SK-MEL-5 (cell line): ENCODE results near the gene VSTM1. TPM values are rescaled to one million over a fixed set of nuclear protein-coding genes. Genes with fewer than 3 reads are reported as not detected.
"Not testable (repeated sequence)": the region's sequence is repeated elsewhere in the genome, so short reads cannot be mapped to it uniquely, and the experiment has no call there.

ENCODE experiments used
- DNase-seq: peaks from one replicate; pipeline ENCODE4 v3.0.0-alpha.2; 2016; ENCODE audit warnings: low read depth, low spot score
- in situ Hi-C: cut with HindIII; loops from 2 replicates; pipeline ENCODE4 v1.10.0; 2016; ENCODE audit warnings: low sequenced_read_pairs, high pct_unique_total_duplicates, low pct_unique_long_range_greater_than_20kb
- total RNA-seq: library from RNA; depleted of rRNA; stranded (reverse); fragments of >200 nt; shearing (Covaris generic); gene quantifications from 2 replicates; pipeline ENCODE4 v1.2.3, GENCODE V29; 2014

The VSTM1 gene
- total RNA-seq, 1 experiment from 2014 or later = not detected

- DNase-seq = no peak
- in situ Hi-C loops = no loop called here
Measured at GRCh38 chr19:54084410-54084809, 20.7 kb upstream of the VSTM1 start.

- no peak for DNase-seq
- in situ Hi-C loops = no loop called here
Measured at GRCh38 chr19:54081032-54081431, 17.3 kb upstream of the VSTM1 start, which contains the start of gene TARM1. Gene TARM1 (minus strand): TSS chr19:54081365. CDS start chr19:54081340, 25 bp downstream.

GRCh38 chr19:54077334-54077733 is 13.6 kb upstream of the VSTM1 start:
- no peak for DNase-seq
- in situ Hi-C loops = no loop called here

- in situ Hi-C loops = no loop called here
- DNase-seq = no peak
Measured at GRCh38 chr19:54074851-54075250, 11.2 kb upstream of the VSTM1 start.

DNA sequence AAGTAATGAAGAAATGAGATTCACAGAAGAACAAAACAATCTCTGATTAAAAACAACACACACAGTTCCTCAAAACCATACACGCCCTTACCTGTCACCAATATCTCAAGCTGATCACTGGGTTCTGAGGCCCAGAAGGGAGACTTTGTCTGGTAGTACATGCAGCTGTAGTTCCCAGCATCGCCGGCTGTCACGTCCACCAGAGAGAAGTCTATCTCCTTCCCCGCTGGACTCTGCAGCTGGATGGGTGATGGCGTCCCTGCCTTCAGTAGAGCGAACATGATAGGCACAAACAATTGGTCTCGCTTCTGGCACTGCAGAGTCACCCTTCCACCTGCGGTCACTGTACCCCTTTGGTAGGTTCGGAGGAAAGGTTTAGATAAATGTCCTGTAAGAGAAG is 10.1 kb upstream of the VSTM1 start:
- in situ Hi-C loops = no loop called here
- DNase-seq = no peak

- in situ Hi-C loops = no loop called here
- DNase-seq = no peak
Measured at GRCh38 chr19:54069470-54069869, 5.8 kb upstream of the VSTM1 start.

DNA sequence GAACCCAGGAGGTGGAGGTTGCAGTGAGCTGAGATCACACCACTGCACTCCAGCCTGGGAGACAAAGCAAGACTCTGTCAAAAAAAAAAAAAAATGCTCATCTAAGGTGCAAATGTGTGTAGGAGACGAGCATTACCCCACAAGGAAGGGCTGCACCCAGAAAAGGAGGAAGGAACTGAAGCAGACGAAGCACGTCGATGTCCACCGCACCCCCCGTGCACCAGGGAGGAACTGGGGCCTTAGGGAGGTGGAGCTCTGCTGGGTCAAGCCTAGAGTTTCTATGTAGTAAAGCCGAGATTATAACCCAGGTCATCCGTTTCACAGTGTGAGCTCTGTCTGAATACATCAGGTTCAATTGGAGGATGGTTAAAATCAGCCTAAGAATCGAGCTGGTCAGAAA is 1.1 kb downstream of the VSTM1 start:
- in situ Hi-C loops = no loop called here
- no peak for DNase-seq

- in situ Hi-C loops = no loop called here
- DNase-seq = no peak
Measured at GRCh38 chr19:54047616-54048015, 16.1 kb downstream of the VSTM1 start.

DNA sequence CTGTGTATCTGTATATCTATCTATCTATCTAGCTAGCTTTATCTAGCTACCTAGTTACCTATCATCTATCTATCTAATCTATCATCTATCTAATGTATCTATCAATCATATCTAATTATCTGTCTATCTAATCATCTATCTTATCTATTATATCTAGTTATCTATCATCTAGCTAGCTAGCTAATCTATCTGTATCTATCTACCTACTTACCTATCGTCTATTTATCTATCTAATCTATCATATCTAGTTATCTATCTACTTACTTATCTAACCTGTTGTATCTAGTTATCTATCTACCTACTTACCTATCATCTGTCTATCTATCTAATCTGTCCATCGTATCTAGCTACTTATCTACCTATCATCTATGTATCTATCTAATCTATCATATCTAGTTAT is 17.9 kb downstream of the VSTM1 start:
- in situ Hi-C loops = no loop called here
- DNase-seq = no peak

- no peak for DNase-seq
- in situ Hi-C loops = no loop called here
Measured at GRCh38 chr19:54042989-54043388, 20.7 kb downstream of the VSTM1 start.

DNA sequence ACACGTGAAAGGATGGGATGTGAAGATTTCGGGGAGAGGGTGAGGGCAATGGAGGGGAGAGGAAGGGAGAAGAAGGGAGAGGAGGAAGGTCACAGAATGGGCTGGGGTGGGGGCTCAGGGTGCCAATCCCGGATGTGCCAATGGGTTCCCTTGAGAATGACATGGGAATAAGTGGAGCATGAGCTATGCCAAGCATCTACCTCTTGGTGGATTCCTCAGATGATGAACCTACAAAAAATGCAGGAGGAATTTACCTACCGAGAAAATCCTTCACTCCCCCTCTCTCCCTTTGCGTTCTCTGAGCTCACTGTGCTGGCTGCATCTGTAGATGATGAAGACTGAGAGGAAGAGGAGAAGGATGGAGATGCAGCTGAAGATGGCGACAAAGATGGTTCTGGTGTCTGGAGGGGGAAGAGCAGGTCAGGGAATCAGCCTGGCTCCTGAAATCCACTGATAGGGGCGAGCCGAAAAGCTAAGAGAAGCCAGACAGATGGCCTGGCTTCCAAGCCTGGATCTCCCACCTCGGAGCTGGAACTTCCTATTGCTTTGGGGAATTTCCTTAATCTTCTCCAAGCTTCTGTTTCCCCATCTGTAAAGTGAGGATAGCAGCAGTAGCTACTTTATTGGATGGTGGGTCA is 21.6 kb downstream of the VSTM1 start:
- DNase-seq = no peak
- in situ Hi-C loops = no loop called here

DNA sequence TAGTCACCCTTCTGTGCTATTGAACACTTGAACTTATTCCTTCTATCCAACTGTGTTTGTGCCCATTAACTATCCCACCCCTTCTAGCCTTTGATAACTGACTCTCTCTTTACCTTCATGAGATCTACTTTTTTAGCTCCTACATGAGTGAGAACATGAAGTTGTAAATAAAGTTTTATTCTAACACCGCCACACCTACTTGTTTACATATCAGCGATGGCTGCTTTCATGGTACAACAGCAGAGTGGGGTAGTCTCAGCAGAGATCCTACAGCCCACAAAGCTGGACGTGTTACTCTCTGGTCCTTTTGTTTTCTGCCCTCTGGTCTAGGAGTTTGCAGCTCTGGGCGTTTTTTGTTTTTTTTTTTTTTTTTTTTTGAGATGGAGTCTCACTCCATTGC is 23.7 kb downstream of the VSTM1 start:
- in situ Hi-C loops = no loop called here
- DNase-seq = no peak

GRCh38 chr19:54036542-54036941 is 27.2 kb downstream of the VSTM1 start:
- not testable (repeated sequence) for DNase-seq

GRCh38 chr19:54035215-54036178 is 28.2 kb downstream of the VSTM1 start:
- in situ Hi-C loops = no loop called here
- no peak for DNase-seq

More at GRCh38 chr19:54036542-54036941, 27.2 kb downstream of the VSTM1 start:
- in situ Hi-C loops = not testable (repeated sequence)

DNA sequence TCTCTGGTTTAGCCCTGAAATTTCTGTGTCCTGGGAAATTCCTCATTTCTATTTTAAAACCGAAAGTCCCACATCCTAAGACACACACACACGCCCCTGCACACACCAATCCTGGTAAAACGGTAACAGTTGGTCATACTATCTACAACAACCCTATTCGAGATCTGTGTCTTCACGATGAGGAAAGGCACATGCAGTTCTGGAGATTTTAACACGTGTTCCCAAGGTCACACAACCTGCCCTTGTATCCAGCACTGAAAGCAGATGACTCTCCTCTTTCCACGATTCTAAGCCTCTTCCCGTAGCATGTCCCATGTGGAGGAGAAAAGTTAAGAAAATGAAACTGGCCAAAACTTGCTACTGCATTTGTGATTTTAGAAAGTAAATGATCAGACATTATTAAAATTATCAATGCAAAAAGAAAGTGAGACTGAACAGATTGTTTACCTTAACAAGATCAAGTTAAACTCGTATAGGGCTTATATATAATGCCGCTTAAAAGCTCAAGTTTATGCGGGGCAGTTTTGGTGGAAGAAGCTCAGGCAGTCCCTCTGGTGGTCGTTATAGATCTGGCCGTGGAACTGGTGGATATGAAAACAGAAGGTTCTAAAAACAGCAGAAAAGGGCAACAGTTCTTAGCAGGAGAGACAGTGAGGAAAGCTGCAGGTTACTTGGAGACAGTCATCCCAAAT is 32.7 kb downstream of the VSTM1 start:
- DNase-seq = peak; percentile 56
- in situ Hi-C loops = no loop called here

GRCh38 chr19:54029930-54030490 is 33.7 kb downstream of the VSTM1 start:
- in situ Hi-C loops = no loop called here
- peak; percentile 85 for DNase-seq

GRCh38 chr19:54029301-54029700 is 34.4 kb downstream of the VSTM1 start:
- in situ Hi-C loops = no loop called here
- DNase-seq = no peak

DNA sequence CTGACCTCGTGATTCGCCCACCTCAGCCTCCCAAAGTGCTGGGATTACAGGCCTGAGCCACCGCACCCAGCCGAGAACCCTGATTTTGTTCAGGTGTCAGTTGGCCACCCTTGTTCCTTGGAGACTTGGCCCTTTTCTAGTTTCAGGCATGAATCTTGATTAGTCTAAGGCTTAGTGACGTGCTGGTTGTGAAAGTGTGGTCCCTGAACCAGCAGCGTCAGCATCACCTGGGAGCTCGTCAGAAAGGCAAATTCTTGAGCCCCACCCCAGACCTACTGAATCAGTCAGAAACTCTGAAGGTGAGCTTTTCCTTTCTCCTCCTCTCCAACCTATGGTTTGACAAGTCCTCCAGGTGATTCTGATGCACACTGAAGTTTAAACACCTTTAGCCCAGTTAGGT is 37.0 kb downstream of the VSTM1 start:
- in situ Hi-C loops = no loop called here
- DNase-seq = no peak
